ENCODE data around the gene SLC14A1. TPM values are rescaled to one million over a fixed set of nuclear protein-coding genes. Genes with fewer than 3 reads are reported as not detected.
"Not testable (repeated sequence)": the region's sequence is repeated elsewhere in the genome, so short reads cannot be mapped to it uniquely, and the experiment has no call there.

The SLC14A1 gene
- total and polyA plus RNA-seq, 9 donors, result 0.20 to 3.3 (median 0.43) TPM; not detected in 1

- no peak overlapping the region for H3K4me3 ChIP-seq
- no peaks in the 10 kb centered on the region for H3K27me3 ChIP-seq
- no peak overlapping the region for H3K27ac ChIP-seq
- TF ChIP-seq POLR2A (IDR thresholded peaks at IDR 0.05) (no peak), EP300 (IDR thresholded peaks at IDR 0.05) (no peak)
- TF ChIP-seq, protein P1, sequence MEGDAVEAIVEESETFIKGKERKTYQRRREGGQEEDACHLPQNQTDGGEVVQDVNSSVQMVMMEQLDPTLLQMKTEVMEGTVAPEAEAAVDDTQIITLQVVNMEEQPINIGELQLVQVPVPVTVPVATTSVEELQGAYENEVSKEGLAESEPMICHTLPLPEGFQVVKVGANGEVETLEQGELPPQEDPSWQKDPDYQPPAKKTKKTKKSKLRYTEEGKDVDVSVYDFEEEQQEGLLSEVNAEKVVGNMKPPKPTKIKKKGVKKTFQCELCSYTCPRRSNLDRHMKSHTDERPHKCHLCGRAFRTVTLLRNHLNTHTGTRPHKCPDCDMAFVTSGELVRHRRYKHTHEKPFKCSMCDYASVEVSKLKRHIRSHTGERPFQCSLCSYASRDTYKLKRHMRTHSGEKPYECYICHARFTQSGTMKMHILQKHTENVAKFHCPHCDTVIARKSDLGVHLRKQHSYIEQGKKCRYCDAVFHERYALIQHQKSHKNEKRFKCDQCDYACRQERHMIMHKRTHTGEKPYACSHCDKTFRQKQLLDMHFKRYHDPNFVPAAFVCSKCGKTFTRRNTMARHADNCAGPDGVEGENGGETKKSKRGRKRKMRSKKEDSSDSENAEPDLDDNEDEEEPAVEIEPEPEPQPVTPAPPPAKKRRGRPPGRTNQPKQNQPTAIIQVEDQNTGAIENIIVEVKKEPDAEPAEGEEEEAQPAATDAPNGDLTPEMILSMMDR (IDR thresholded peaks at IDR 0.05), result no peak
- no peaks in the 10 kb centered on the region for H3K4me1 ChIP-seq (ENCODE audit: insufficient read depth)
- no peak for DNase-seq
- intact Hi-C loops (cut with DNase I), result no loop called here
- H3K9me3 ChIP-seq, result no peaks in the 10 kb centered on the region
- H3K36me3 ChIP-seq, result no peaks in the 10 kb centered on the region
Measured at GRCh38 chr18:45752681-45753080, 28.7 kb downstream of the SLC14A1 start.

- Histone ChIP-seq H3K27ac (no peak overlapping the region), H3K4me3 (no peak overlapping the region), H3K4me1 (ENCODE audit: insufficient read depth) (no peaks in the 10 kb centered on the region), H3K9me3 (no peaks in the 10 kb centered on the region), H3K27me3 (no peaks in the 10 kb centered on the region), H3K36me3 (no peaks in the 10 kb centered on the region)
- 10 to 22% (median 17%) methylated on average over 1 of the region's 1 CpG for WGBS, 3 donors
- intact Hi-C loops (cut with DNase I), result no loop called here
- TF ChIP-seq, protein P1 (IDR thresholded peaks at IDR 0.05), result no peak
- TF ChIP-seq EP300 (IDR thresholded peaks at IDR 0.05) (no peak), POLR2A (IDR thresholded peaks at IDR 0.05) (no peak)
- no peak for DNase-seq
Measured at GRCh38 chr18:45753286-45753685, 29.3 kb downstream of the SLC14A1 start.

- DNase-seq, result peak in 1 of 5 donors; percentile 24
- 3 to 17% (median 3%) methylated on average over 4 of the region's 4 CpGs for WGBS, 3 donors
- intact Hi-C loops (cut with DNase I), result no loop called here
- Histone ChIP-seq H3K27me3 (no peaks in the 10 kb centered on the region), H3K4me1 (ENCODE audit: insufficient read depth) (no peaks in the 10 kb centered on the region), H3K27ac (no peak overlapping the region), H3K36me3 (no peaks in the 10 kb centered on the region), H3K4me3 (no peak overlapping the region), H3K9me3 (no peaks in the 10 kb centered on the region)
- no peak for TF ChIP-seq EP300 (IDR thresholded peaks at IDR 0.05)
- no peak for TF ChIP-seq POLR2A (IDR thresholded peaks at IDR 0.05)
- TF ChIP-seq, protein P1 (IDR thresholded peaks at IDR 0.05), result no peak
Measured at GRCh38 chr18:45755934-45756333, 32.0 kb downstream of the SLC14A1 start.

- no peaks in the 10 kb centered on the region for H3K27me3 ChIP-seq
- no peak overlapping the region for H3K4me3 ChIP-seq
- no peaks in the 10 kb centered on the region for H3K36me3 ChIP-seq
- WGBS, 3 donors, result 77 to 80% (median 79%) methylated on average over 5 of the region's 5 CpGs
- no peak overlapping the region for H3K27ac ChIP-seq
- H3K9me3 ChIP-seq, result no peaks in the 10 kb centered on the region
- H3K4me1 ChIP-seq (ENCODE audit: insufficient read depth), result no peaks in the 10 kb centered on the region
- intact Hi-C loops (cut with DNase I), result no loop called here
- no peak for DNase-seq
- TF ChIP-seq, protein P1 (IDR thresholded peaks at IDR 0.05), result no peak
- no peak for TF ChIP-seq EP300 (IDR thresholded peaks at IDR 0.05)
- TF ChIP-seq POLR2A (IDR thresholded peaks at IDR 0.05), result no peak
Measured at GRCh38 chr18:45757005-45757404, 33.0 kb downstream of the SLC14A1 start.

GRCh38 chr18:45757644-45758043, 33.7 kb downstream of the SLC14A1 start:
- H3K27ac ChIP-seq; H3K27me3 ChIP-seq; H3K36me3 ChIP-seq; H3K4me3 ChIP-seq; H3K9me3 ChIP-seq; DNase-seq; H3K4me1 ChIP-seq (ENCODE audit: insufficient read depth); intact Hi-C loops (cut with DNase I): not testable (repeated sequence)
- 75 to 77% (median 77%) methylated on average over 11 of the region's 11 CpGs for WGBS, 3 donors

Measured in ovary (tissue), 9 donors.